ENCODE measurements around the gene JAZF1.

JAZF1 gene

GRCh38 chr7:28163949-28164348 lies 16.6 kb downstream of the JAZF1 start:
- Histone ChIP-seq H3K4me3 (IDR thresholded peaks at IDR 0.05; ENCODE audit: insufficient read depth, low read depth, low read length) (no peak overlapping the region), H3K9ac (no peak overlapping the region), H3K4me1 (ENCODE audit: low read depth, poor library complexity, severe bottlenecking) (peaks cover 60% of the 10 kb centered on the region), H3K36me3 (ENCODE audit: insufficient read depth) (no peaks in the 10 kb centered on the region), H3K79me2 (ENCODE audit: insufficient read depth, low read depth) (peaks cover 31% of the 10 kb centered on the region; the same call in 1 of the 2 replicates), H3K27me3 (ENCODE audit: insufficient read depth, low read depth) (no peaks in the 10 kb centered on the region), H2AFZ (ENCODE audit: low read depth) (no peak overlapping the region), H3K4me2 (peak overlapping the region; percentile 36), H4K20me1 (ENCODE audit: insufficient read depth) (no peaks in the 10 kb centered on the region), H3K27ac (no peak overlapping the region; the same call in 1 of the 2 replicates)
- 0 out of 2 replicates have a peak, but pooled peaks have one; percentile 9 for TF ChIP-seq CTCF (conservative IDR thresholded peaks at IDR 0.05; ENCODE audit: low read depth, low read length)

- Histone ChIP-seq H3K36me3 (ENCODE audit: insufficient read depth) (no peaks in the 10 kb centered on the region), H3K4me2 (no peak overlapping the region), H4K20me1 (ENCODE audit: insufficient read depth) (no peaks in the 10 kb centered on the region), H3K4me3 (IDR thresholded peaks at IDR 0.05; ENCODE audit: insufficient read depth, low read depth, low read length) (no peak overlapping the region), H3K79me2 (ENCODE audit: insufficient read depth, low read depth) (peaks cover 15% of the 10 kb centered on the region; the same call in 1 of the 2 replicates), H3K27me3 (ENCODE audit: insufficient read depth, low read depth) (no peaks in the 10 kb centered on the region), H2AFZ (ENCODE audit: low read depth) (no peak overlapping the region), H3K4me1 (ENCODE audit: low read depth, poor library complexity, severe bottlenecking) (peaks cover 49% of the 10 kb centered on the region), H3K9ac (no peak overlapping the region), H3K27ac (no peak overlapping the region)
- TF ChIP-seq CTCF (conservative IDR thresholded peaks at IDR 0.05; ENCODE audit: low read depth, low read length), result no peak
Measured at GRCh38 chr7:28161331-28161730, 19.3 kb downstream of the JAZF1 start.

- no peaks in the 10 kb centered on the region for H3K36me3 ChIP-seq (ENCODE audit: insufficient read depth)
- H3K4me1 ChIP-seq (ENCODE audit: low read depth, poor library complexity, severe bottlenecking), result peaks cover 49% of the 10 kb centered on the region
- TF ChIP-seq CTCF (conservative IDR thresholded peaks at IDR 0.05; ENCODE audit: low read depth, low read length), result no peak
- H3K4me2 ChIP-seq, result no peak overlapping the region
- no peak overlapping the region for H3K27ac ChIP-seq
- H4K20me1 ChIP-seq (ENCODE audit: insufficient read depth), result no peaks in the 10 kb centered on the region
- H3K79me2 ChIP-seq (ENCODE audit: insufficient read depth, low read depth), result peaks cover 10% of the 10 kb centered on the region; the same call in 1 of the 2 replicates
- H2AFZ ChIP-seq (ENCODE audit: low read depth), result no peak overlapping the region
- no peaks in the 10 kb centered on the region for H3K27me3 ChIP-seq (ENCODE audit: insufficient read depth, low read depth)
- no peak overlapping the region for H3K9ac ChIP-seq
- no peak overlapping the region for H3K4me3 ChIP-seq (IDR thresholded peaks at IDR 0.05; ENCODE audit: insufficient read depth, low read depth, low read length)
Measured at GRCh38 chr7:28160551-28160991, 20.0 kb downstream of the JAZF1 start.

GRCh38 chr7:28157831-28158416 lies 22.7 kb downstream of the JAZF1 start:
- Histone ChIP-seq H3K4me3 (IDR thresholded peaks at IDR 0.05; ENCODE audit: insufficient read depth, low read depth, low read length) (no peak overlapping the region), H2AFZ (ENCODE audit: low read depth) (no peak overlapping the region), H4K20me1 (ENCODE audit: insufficient read depth) (no peaks in the 10 kb centered on the region), H3K36me3 (ENCODE audit: insufficient read depth) (no peaks in the 10 kb centered on the region), H3K79me2 (ENCODE audit: insufficient read depth, low read depth) (0 out of 2 replicates have a peak, but pooled peaks cover 7% of the 10 kb centered on the region), H3K4me2 (no peak overlapping the region), H3K27ac (no peak overlapping the region), H3K4me1 (ENCODE audit: low read depth, poor library complexity, severe bottlenecking) (peaks cover 50% of the 10 kb centered on the region), H3K27me3 (ENCODE audit: insufficient read depth, low read depth) (no peaks in the 10 kb centered on the region), H3K9ac (no peak overlapping the region)
- no peak for TF ChIP-seq CTCF (conservative IDR thresholded peaks at IDR 0.05; ENCODE audit: low read depth, low read length)
